PC-3 (cell line): Measurements from ENCODE around the gene KCNJ9. TPM values are rescaled to one million over a fixed set of nuclear protein-coding genes. Genes with fewer than 3 reads are reported as not detected.

Experiments
- ATAC-seq: fragments of 200-7000 bp; cut with Tn5 transposase; 2 replicates; pipeline ENCODE4 v1.9.1; 2020; ENCODE audit warnings: mild to moderate bottlenecking, moderate library complexity
- BruUV-seq: library from RNA; stranded (reverse); fragments of 400-500 nt; replicated peaks from 2 replicates; lab custom pipeline; 2021; lab: Mats Ljungman, UMichigan
- CTCF ChIA-PET: fragments of 300-600 bp; sonication (Branson Sonifier 250); formaldehyde crosslinking; loops from one replicate; lab custom pipeline; 2022; ENCODE audit warnings: antibody characterized with exemption; lab: Charles Lee
- POLR2A ChIA-PET: fragments of 300-600 bp; sonication (Branson Sonifier 250); formaldehyde crosslinking; loops from one replicate; lab custom pipeline; 2022; ENCODE audit warnings: antibody characterized with exemption; ENCODE audit not compliant: unreplicated experiment; lab: Charles Lee
- DNase-seq: peaks from one replicate; pipeline ENCODE4 v3.0.0-alpha.2; 2015
- H2AFZ ChIP-seq: fragments of 300-600 bp; sonication (generic); 2 replicates; pipeline ENCODE4 v1.6.0; 2016; ENCODE audit warnings: antibody characterized with exemption, low read length
- H3F3A ChIP-seq: fragments of 300-600 bp; sonication (generic); one replicate; pipeline ENCODE4 v1.6.0; 2017; ENCODE audit warnings: antibody characterized with exemption, low read length, control low read depth, mild to moderate bottlenecking; ENCODE audit not compliant: unreplicated experiment
- H3K27ac ChIP-seq: fragments of 300-600 bp; sonication (generic); 2 replicates; pipeline ENCODE4 v1.5.1; 2016; ENCODE audit warnings: mild to moderate bottlenecking, low read length
- H3K27me3 ChIP-seq: fragments of 300-600 bp; sonication (generic); 2 replicates; pipeline ENCODE4 v1.6.1; 2016; ENCODE audit warnings: low read length, mixed read lengths
- H3K36me3 ChIP-seq: fragments of 300-600 bp; sonication (generic); 2 replicates; pipeline ENCODE4 v1.6.1; 2016; ENCODE audit warnings: low read depth, mixed run types, low read length, mixed read lengths
- H3K4me1 ChIP-seq: fragments of 300-600 bp; sonication (generic); 2 replicates; pipeline ENCODE4 v1.5.1; 2016; ENCODE audit warnings: low read length; ENCODE audit not compliant: insufficient read depth
- H3K4me2 ChIP-seq: fragments of 300-600 bp; sonication (generic); 2 replicates; pipeline ENCODE4 v1.6.0; 2016; ENCODE audit warnings: low read length
- H3K4me3 ChIP-seq: fragments of 300-600 bp; sonication (generic); 2 replicates; pipeline ENCODE4 v1.5.1; 2016; ENCODE audit warnings: mild to moderate bottlenecking, low read length, mixed read lengths
- H3K79me2 ChIP-seq: fragments of 300-600 bp; sonication (generic); 2 replicates; pipeline ENCODE4 v1.6.1; 2017; ENCODE audit warnings: low read length, mixed read lengths
- H3K9ac ChIP-seq: fragments of 300-600 bp; sonication (generic); 2 replicates; pipeline ENCODE4 v1.6.0; 2016; ENCODE audit warnings: mild to moderate bottlenecking, low read length
- H3K9me2 ChIP-seq: fragments of 300-600 bp; sonication (generic); replicated peaks from 2 replicates; pipeline ENCODE4 v1.6.1; 2016; ENCODE audit warnings: mixed run types, low read length, mixed read lengths
- H3K9me3 ChIP-seq: fragments of 300-600 bp; sonication (generic); 2 replicates; pipeline ENCODE4 v1.6.1; 2016; ENCODE audit warnings: low read length, mixed read lengths
- H4K20me1 ChIP-seq: fragments of 300-600 bp; sonication (generic); 2 replicates; pipeline ENCODE4 v1.6.1; 2016; ENCODE audit warnings: low read length, mixed read lengths
- CTCF ChIP-seq: fragments of 300-600 bp; sonication (generic); conservative IDR thresholded peaks from 2 replicates; pipeline ENCODE4 v1.5.1; 2017; ENCODE audit warnings: antibody characterized with exemption, low read depth, mild to moderate bottlenecking, low read length
- EZH2 ChIP-seq: fragments of 300-600 bp; sonication (generic); IDR thresholded peaks from one replicate; pipeline ENCODE4 v1.6.1; 2017; ENCODE audit warnings: antibody characterized with exemption, mild to moderate bottlenecking, low read length; ENCODE audit not compliant: unreplicated experiment
- EZH2phosphoT487 ChIP-seq: fragments of 300-600 bp; sonication (generic); IDR thresholded peaks from 2 replicates; pipeline ENCODE4 v1.6.1; 2018; ENCODE audit warnings: mild to moderate bottlenecking, antibody characterized with exemption, low read length, borderline replicate concordance
- intact Hi-C: fragments of 100-400 bp; cut with micrococcal nuclease; formaldehyde crosslinking; loops from 2 replicates; pipeline ENCODE4 v1.9.0; 2023
- total RNA-seq: library from RNA; depleted of rRNA; stranded (reverse); fragments of >200 nt; gene quantifications from 2 replicates; pipeline ENCODE4 v1.2.3, GENCODE V29; 2014

The KCNJ9 gene
- total RNA-seq, 1 experiment from 2014 or later = not detected

- no peaks in the 10 kb centered on the region for H3K36me3 ChIP-seq
- peaks cover 7% of the 10 kb centered on the region for H3F3A ChIP-seq
- no peak for ATAC-seq
- H3K79me2 ChIP-seq = no peaks in the 10 kb centered on the region
- no TSS peak for BruUV-seq
- H2AFZ ChIP-seq = no peak overlapping the region
- H3K4me2 ChIP-seq = no peak overlapping the region
- no peaks in the 10 kb centered on the region for H3K9me3 ChIP-seq
- intact Hi-C loops = no loop called here
- no peak overlapping the region for H3K4me3 ChIP-seq
- no peak overlapping the region for H3K9ac ChIP-seq
- no peaks in the 10 kb centered on the region for H4K20me1 ChIP-seq
- no peak for TF ChIP-seq CTCF
- TF ChIP-seq EZH2phosphoT487 = no peak
- no peak for TF ChIP-seq EZH2
- ChIA-PET POLR2A (no interaction called here), CTCF (no interaction called here)
- no peaks in the 10 kb centered on the region for H3K9me2 ChIP-seq
- no peaks in the 10 kb centered on the region for H3K27me3 ChIP-seq
- H3K4me1 ChIP-seq = peaks cover 40% of the 10 kb centered on the region
- H3K27ac ChIP-seq = no peak overlapping the region
- no peak for DNase-seq
Observed at GRCh38 chr1:160127381-160127780, 46.0 kb downstream of the KCNJ9 start.

GRCh38 chr1:160127865-160128523 is 46.7 kb downstream of the KCNJ9 start:
- TF ChIP-seq EZH2 (no peak), EZH2phosphoT487 (no peak), CTCF (no peak)
- CTCF ChIA-PET = no interaction called here
- peaks cover 40% of the 10 kb centered on the region for H3K4me1 ChIP-seq
- H4K20me1 ChIP-seq = no peaks in the 10 kb centered on the region
- intact Hi-C loops = no loop called here
- no peaks in the 10 kb centered on the region for H3K9me3 ChIP-seq
- H2AFZ ChIP-seq = no peak overlapping the region
- ATAC-seq (peak; percentile 21; the same call in 1 of the 2 replicates), DNase-seq (peak; percentile 54)
- POLR2A ChIA-PET = no interaction called here
- H3K27me3 ChIP-seq = no peaks in the 10 kb centered on the region
- peaks cover 7% of the 10 kb centered on the region for H3F3A ChIP-seq
- H3K4me3 ChIP-seq = no peak overlapping the region
- H3K9ac ChIP-seq = no peak overlapping the region
- no peak overlapping the region for H3K4me2 ChIP-seq
- H3K36me3 ChIP-seq = no peaks in the 10 kb centered on the region
- H3K79me2 ChIP-seq = no peaks in the 10 kb centered on the region
- H3K9me2 ChIP-seq = no peaks in the 10 kb centered on the region
- no peak overlapping the region for H3K27ac ChIP-seq
- no TSS peak for BruUV-seq

GRCh38 chr1:160128636-160129035 is 47.3 kb downstream of the KCNJ9 start:
- H3K9me2 ChIP-seq = no peaks in the 10 kb centered on the region
- no peak overlapping the region for H3K4me3 ChIP-seq
- no peak overlapping the region for H3K27ac ChIP-seq
- CTCF ChIA-PET = no interaction called here
- H3K79me2 ChIP-seq = no peaks in the 10 kb centered on the region
- no peak overlapping the region for H2AFZ ChIP-seq
- peaks cover 40% of the 10 kb centered on the region for H3K4me1 ChIP-seq
- no peaks in the 10 kb centered on the region for H4K20me1 ChIP-seq
- H3K36me3 ChIP-seq = no peaks in the 10 kb centered on the region
- H3K9me3 ChIP-seq = no peaks in the 10 kb centered on the region
- ATAC-seq = no peak
- no peak overlapping the region for H3K9ac ChIP-seq
- intact Hi-C loops = no loop called here
- no peaks in the 10 kb centered on the region for H3K27me3 ChIP-seq
- POLR2A ChIA-PET = interaction anchor here (0.6 kb wide), 1 partner anchor 133 kb away, joined by 3 read pairs; no protein-coding TSS in a partner anchor
- DNase-seq = no peak
- H3F3A ChIP-seq = peaks cover 7% of the 10 kb centered on the region
- H3K4me2 ChIP-seq = no peak overlapping the region
- BruUV-seq = no TSS peak
- TF ChIP-seq CTCF (no peak), EZH2 (no peak), EZH2phosphoT487 (no peak)
